GM23338 (cell line): ENCODE results near the gene FREY1. TPM values are rescaled to one million over a fixed set of nuclear protein-coding genes. Genes with fewer than 3 reads are reported as not detected.

Experiments used
- ATAC-seq: fragments of 200-7000 bp; cut with Tn5 transposase; 3 replicates; pipeline ENCODE4 v1.9.1; 2020
- DNase-seq: peaks from one replicate; pipeline ENCODE4 v3.0.0-alpha.2; 2015; ENCODE audit warnings: low spot score
- H2AFZ ChIP-seq: fragments of 200-600 bp; sonication (generic); 2 replicates; pipeline ENCODE4 v1.8.0; 2016; ENCODE audit warnings: antibody characterized with exemption, mild to moderate bottlenecking, moderate library complexity
- H3F3A ChIP-seq: fragments of 200-600 bp; sonication (generic); replicated peaks from 2 replicates; pipeline ENCODE4 v1.8.0; 2017; ENCODE audit warnings: antibody characterized with exemption, mixed run types, low read depth
- H3K27ac ChIP-seq: fragments of 200-600 bp; sonication (generic); 2 replicates; pipeline ENCODE4 v1.6.1; 2016; ENCODE audit warnings: low read depth
- H3K27me3 ChIP-seq: fragments of 200-600 bp; sonication (generic); 2 replicates; pipeline ENCODE4 v1.8.0; 2016; ENCODE audit warnings: mild to moderate bottlenecking, mixed run types, moderate library complexity; ENCODE audit not compliant: insufficient read depth
- H3K36me3 ChIP-seq: fragments of 200-600 bp; sonication (generic); 2 replicates; pipeline ENCODE4 v1.8.0; 2016; ENCODE audit warnings: mild to moderate bottlenecking; ENCODE audit not compliant: insufficient read depth
- H3K4me1 ChIP-seq: fragments of 200-600 bp; sonication (generic); 2 replicates; pipeline ENCODE4 v1.8.0; 2016; ENCODE audit warnings: mild to moderate bottlenecking, moderate library complexity; ENCODE audit not compliant: insufficient read depth
- H3K4me2 ChIP-seq: fragments of 200-600 bp; sonication (generic); 2 replicates; pipeline ENCODE4 v1.7.1; 2017; ENCODE audit warnings: mixed run types
- H3K4me3 ChIP-seq: fragments of 200-600 bp; sonication (generic); 2 replicates; pipeline ENCODE4 v1.6.1; 2016; ENCODE audit warnings: mixed run types
- H3K79me2 ChIP-seq: fragments of 200-600 bp; sonication (generic); replicated peaks from 2 replicates; pipeline ENCODE4 v1.8.0; 2017; ENCODE audit warnings: mild to moderate bottlenecking; ENCODE audit not compliant: insufficient read depth
- H3K9me2 ChIP-seq: fragments of 200-600 bp; sonication (generic); 2 replicates; pipeline ENCODE4 v1.8.0; 2017; ENCODE audit not compliant: insufficient read depth
- H4K20me1 ChIP-seq: fragments of 200-600 bp; sonication (generic); replicated peaks from 2 replicates; pipeline ENCODE4 v1.8.0; 2017; ENCODE audit warnings: mild to moderate bottlenecking; ENCODE audit not compliant: insufficient read depth
- H3K27ac Mint-ChIP-seq: 2 replicates; pipeline ENCODE4 v1.8.0; 2020; ENCODE audit warnings: inconsistent platforms, mild to moderate bottlenecking, moderate library complexity, mixed read lengths
- H3K27me3 Mint-ChIP-seq: 3 replicates; pipeline ENCODE4 v1.8.0; 2022; ENCODE audit warnings: low read depth, mild to moderate bottlenecking, moderate library complexity, mixed read lengths, inconsistent platforms; ENCODE audit not compliant: insufficient read depth, poor library complexity
- H3K36me3 Mint-ChIP-seq: 3 replicates; pipeline ENCODE4 v1.8.0; 2021; ENCODE audit warnings: low read depth, mild to moderate bottlenecking, inconsistent platforms, moderate library complexity, mixed read lengths
- H3K4me1 Mint-ChIP-seq: 3 replicates; pipeline ENCODE4 v1.8.0; 2020; ENCODE audit warnings: mild to moderate bottlenecking, inconsistent platforms, mixed read lengths
- H3K4me3 Mint-ChIP-seq: 3 replicates; pipeline ENCODE4 v1.8.0; 2021; ENCODE audit warnings: moderate library complexity, mild to moderate bottlenecking, inconsistent platforms, mixed read lengths
- H3K9me3 Mint-ChIP-seq: 3 replicates; pipeline ENCODE4 v1.8.0; 2020; ENCODE audit warnings: moderate library complexity, mild to moderate bottlenecking, inconsistent platforms, mixed read lengths
- CREB1 ChIP-seq: fragments of 250-450 bp; sonication (Bioruptor Pico); IDR thresholded peaks from 2 replicates; pipeline ENCODE4 v1.5.0; 2020; ENCODE audit warnings: low read depth, mild to moderate bottlenecking, moderate library complexity
- CTCF ChIP-seq, 2 experiments: fragments of 200-600 bp in 1 of 2; sonication (generic) in 1 of 2; conservative IDR thresholded peaks; 2 replicates each; pipeline versions ENCODE4 v1.5.1 to v1.6.1; 2016 to 2017; ENCODE audit warnings: antibody characterized with exemption in 2 of 2, low read depth in 2 of 2, mild to moderate bottlenecking in 2 of 2, moderate library complexity in 1 of 2
- ETS1 ChIP-seq: IDR thresholded peaks from 2 replicates; pipeline ENCODE4 v1.6.1; 2016; ENCODE audit warnings: antibody characterized with exemption
- EZH2phosphoT487 ChIP-seq: fragments of 200-600 bp; sonication (generic); IDR thresholded peaks from one replicate; pipeline ENCODE4 v1.8.1; 2018; ENCODE audit warnings: antibody characterized with exemption; ENCODE audit not compliant: unreplicated experiment
- JUNB ChIP-seq: IDR thresholded peaks from one replicate; pipeline ENCODE4 v1.6.1; 2016; ENCODE audit warnings: antibody characterized with exemption; ENCODE audit not compliant: unreplicated experiment
- NANOG ChIP-seq: IDR thresholded peaks from 2 replicates; pipeline ENCODE4 v1.6.1; 2016; ENCODE audit warnings: antibody characterized with exemption, borderline replicate concordance
- POLR2AphosphoS5 ChIP-seq: IDR thresholded peaks from 2 replicates; pipeline ENCODE4 v1.6.1; 2016; ENCODE audit warnings: antibody characterized with exemption, low read depth
- REST ChIP-seq: IDR thresholded peaks from one replicate; pipeline ENCODE4 v1.6.1; 2018; ENCODE audit warnings: antibody characterized with exemption; ENCODE audit not compliant: unreplicated experiment
- STAT1 ChIP-seq: IDR thresholded peaks from one replicate; pipeline ENCODE4 v1.6.1; 2016; ENCODE audit warnings: antibody characterized with exemption; ENCODE audit not compliant: unreplicated experiment
- ZNF114 ChIP-seq: fragments of 250-450 bp; sonication (Bioruptor Pico); IDR thresholded peaks from 2 replicates; pipeline ENCODE4 v1.5.0; 2020; ENCODE audit warnings: mild to moderate bottlenecking, moderate library complexity
- ZNF331 ChIP-seq: fragments of 250-450 bp; sonication (Bioruptor Pico); IDR thresholded peaks from 2 replicates; pipeline ENCODE4 v1.5.0; 2020; ENCODE audit warnings: low read depth, mild to moderate bottlenecking, moderate library complexity
- ZNF462 ChIP-seq: fragments of 250-450 bp; sonication (Bioruptor Pico); IDR thresholded peaks from 2 replicates; pipeline ENCODE4 v1.5.0; 2020; ENCODE audit warnings: mild to moderate bottlenecking, moderate library complexity
- polyA plus RNA-seq: library from polyadenylated mRNA; unstranded; fragments of >200 nt; fragmentation: Nextera tagmentation; extraction: Ambion mirVana; gene quantifications from 2 replicates; pipeline ENCODE4 v1.2.1, GENCODE V29; 2016
- total RNA-seq: library from RNA; depleted of rRNA; stranded (reverse); fragments of >200 nt; shearing (Covaris generic); gene quantifications from 2 replicates; pipeline ENCODE4 v1.2.3, GENCODE V29; 2014

The FREY1 gene
- total and polyA plus RNA-seq, 2 experiments from 2014 or later, result 1.1 TPM; not detected in 1

- Histone ChIP-seq H3F3A (0 out of 2 replicates have a peak, but pooled peaks cover 3% of the 10 kb centered on the region), H2AFZ (no peak overlapping the region), H3K36me3 (peaks cover 11% of the 10 kb centered on the region; the same call in 1 of the 2 replicates), H3K4me2 (no peak overlapping the region), H3K9me2 (no peaks in the 10 kb centered on the region), H4K20me1 (peaks cover 4% of the 10 kb centered on the region), H3K79me2 (0 out of 2 replicates have a peak, but pooled peaks cover 2% of the 10 kb centered on the region), H3K4me1 (no peaks in the 10 kb centered on the region; the same call in 1 of the 2 replicates), H3K27me3 (no peaks in the 10 kb centered on the region), H3K27ac (no peak overlapping the region; the same call in 1 of the 2 replicates), H3K4me3 (no peak overlapping the region)
- no peak for DNase-seq
- Mint-ChIP-seq H3K27me3 (peaks cover 7% of the 10 kb centered on the region), H3K4me3 (no peak overlapping the region), H3K4me1 (peaks cover 26% of the 10 kb centered on the region), H3K36me3 (peaks cover 21% of the 10 kb centered on the region), H3K27ac (no peak overlapping the region; the same call in 1 of the 2 replicates), H3K9me3 (no peaks in the 10 kb centered on the region)
- ATAC-seq, result no peak
- no peak for TF ChIP-seq CTCF (conservative IDR thresholded peaks at IDR 0.05; ENCODE audit: low read depth in 2 of 2)
- TF ChIP-seq JUNB, result no peak
- no peak for TF ChIP-seq ZNF462
- no peak for TF ChIP-seq POLR2AphosphoS5
- TF ChIP-seq ZNF331 (CRISPR knock-in tag), result no peak
- TF ChIP-seq REST, result no peak
- TF ChIP-seq STAT1, result no peak
- no peak for TF ChIP-seq ETS1
- no peak for TF ChIP-seq CREB1 (CRISPR knock-in tag)
- TF ChIP-seq ZNF114 (CRISPR knock-in tag), result no peak
- no peak for TF ChIP-seq NANOG
- no peak for TF ChIP-seq EZH2phosphoT487
Measured at GRCh38 chr11:45933846-45934579, 26.9 kb upstream of the FREY1 start.
